Uterus (tissue), 4 donors: ENCODE data around the gene NCOR2. TPM values are rescaled to one million over a fixed set of nuclear protein-coding genes. Genes with fewer than 3 reads are reported as not detected.

Experiments used
- DNase-seq, 2 donors: peaks; one replicate each; pipeline ENCODE4 v3.0.0-alpha.2; 2019 to 2020
- H3K27ac ChIP-seq, 2 donors: fragments of 200-600 bp; sonication (generic); 1 replicate in 1 of 2; 2 replicates in 1 of 2; pipeline ENCODE4 v1.5.1; 2016 to 2018
- H3K27me3 ChIP-seq, 2 donors: fragments of 200-600 bp; sonication (generic); one replicate each; pipeline ENCODE4 v1.5.1; 2018 to 2019; ENCODE audit warnings: control low read depth in 1 of 2
- H3K36me3 ChIP-seq, 2 donors: fragments of 200-600 bp; sonication (generic); one replicate each; pipeline ENCODE4 v1.5.1; 2019; ENCODE audit warnings: control low read depth in 1 of 2
- H3K4me1 ChIP-seq, 2 donors: fragments of 200-600 bp; sonication (generic); one replicate each; pipeline ENCODE4 v1.5.1; 2018 to 2019; ENCODE audit warnings: control low read depth in 1 of 2
- H3K4me3 ChIP-seq, 2 donors: fragments of 200-600 bp; sonication (generic); 1 replicate in 1 of 2; 2 replicates in 1 of 2; pipeline ENCODE4 v1.5.1; 2018 to 2019; ENCODE audit warnings: mild to moderate bottlenecking in 1 of 2
- H3K9me3 ChIP-seq, 2 donors: fragments of 200-600 bp; sonication (generic); one replicate each; pipeline ENCODE4 v1.5.1; 2019; ENCODE audit warnings: control low read depth in 1 of 2
- POLR2A ChIP-seq, 2 donors: fragments of 450-650 bp; IDR thresholded peaks; one replicate each; pipeline ENCODE4 v1.6.1; 2016; ENCODE audit warnings: antibody characterized with exemption in 2 of 2, mild to moderate bottlenecking in 1 of 2, moderate library complexity in 1 of 2
- intact Hi-C: fragments of 100-400 bp; cut with DNase I; formaldehyde crosslinking; loops from one replicate; pipeline ENCODE4 v1.15.1; 2023; ENCODE audit warnings: low total_unique reads
- total RNA-seq, 4 donors: library from RNA; depleted of rRNA in 3 of 4; stranded (reverse); fragments of >200 nt in 3 of 4; gene quantifications; one replicate each; pipeline versions ENCODE4 v1.1.0 to v1.2.4, GENCODE V29; 2014 to 2023
- TF ChIP-seq, protein P1 (sequence below), 4 experiments: fragments of 200-600 bp in 2 of 4; fragments of 450-650 bp in 2 of 4; sonication (generic) in 2 of 4; IDR thresholded peaks; one replicate each; pipeline ENCODE4 v1.5.1; 2016 to 2019; ENCODE audit warnings: antibody characterized with exemption in 4 of 4, mild to moderate bottlenecking in 2 of 4, moderate library complexity in 1 of 4
- donor health status: DM: yes; HTN: yes; CAD: no.

NCOR2 gene
- total RNA-seq, 4 donors from 2014 or later, result 65.1 to 436 (median 102) TPM

GRCh38 chr12:124562796-124563181 is 4.6 kb downstream of the NCOR2 start:
- Histone ChIP-seq H3K4me1 (peaks cover 0 to 7% of the 10 kb centered on the region in 2 donors), H3K4me3 (no peak overlapping the region)
- intact Hi-C loops, result loop anchor here (10.0 kb wide), 1 partner anchor 202 kb away; no protein-coding TSS in a partner anchor

GRCh38 chr12:124562018-124562795 is 5.2 kb downstream of the NCOR2 start:
- Histone ChIP-seq H3K4me1 (peaks cover 0 to 6% of the 10 kb centered on the region in 2 donors), H3K36me3 (no peaks in the 10 kb centered on the region), H3K9me3 (no peaks in the 10 kb centered on the region), H3K4me3 (no peak overlapping the region), H3K27me3 (no peaks in the 10 kb centered on the region), H3K27ac (no peak overlapping the region)
- TF ChIP-seq, protein P1, sequence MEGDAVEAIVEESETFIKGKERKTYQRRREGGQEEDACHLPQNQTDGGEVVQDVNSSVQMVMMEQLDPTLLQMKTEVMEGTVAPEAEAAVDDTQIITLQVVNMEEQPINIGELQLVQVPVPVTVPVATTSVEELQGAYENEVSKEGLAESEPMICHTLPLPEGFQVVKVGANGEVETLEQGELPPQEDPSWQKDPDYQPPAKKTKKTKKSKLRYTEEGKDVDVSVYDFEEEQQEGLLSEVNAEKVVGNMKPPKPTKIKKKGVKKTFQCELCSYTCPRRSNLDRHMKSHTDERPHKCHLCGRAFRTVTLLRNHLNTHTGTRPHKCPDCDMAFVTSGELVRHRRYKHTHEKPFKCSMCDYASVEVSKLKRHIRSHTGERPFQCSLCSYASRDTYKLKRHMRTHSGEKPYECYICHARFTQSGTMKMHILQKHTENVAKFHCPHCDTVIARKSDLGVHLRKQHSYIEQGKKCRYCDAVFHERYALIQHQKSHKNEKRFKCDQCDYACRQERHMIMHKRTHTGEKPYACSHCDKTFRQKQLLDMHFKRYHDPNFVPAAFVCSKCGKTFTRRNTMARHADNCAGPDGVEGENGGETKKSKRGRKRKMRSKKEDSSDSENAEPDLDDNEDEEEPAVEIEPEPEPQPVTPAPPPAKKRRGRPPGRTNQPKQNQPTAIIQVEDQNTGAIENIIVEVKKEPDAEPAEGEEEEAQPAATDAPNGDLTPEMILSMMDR (IDR thresholded peaks at IDR 0.05), result no peak
- no peak for TF ChIP-seq POLR2A (IDR thresholded peaks at IDR 0.05)
- intact Hi-C loops, result loop anchor here (10.0 kb wide), 1 partner anchor 203 kb away; no protein-coding TSS in a partner anchor
- DNase-seq, result no peak

More at GRCh38 chr12:124562796-124563181, 4.6 kb downstream of the NCOR2 start:
- H3K27me3 ChIP-seq, result no peaks in the 10 kb centered on the region
- H3K36me3 ChIP-seq, result no peaks in the 10 kb centered on the region
- H3K9me3 ChIP-seq, result no peaks in the 10 kb centered on the region
- TF ChIP-seq, protein P1 (IDR thresholded peaks at IDR 0.05), result no peak
- TF ChIP-seq POLR2A (IDR thresholded peaks at IDR 0.05), result no peak
- DNase-seq, result no peak
- no peak overlapping the region for H3K27ac ChIP-seq

- no peaks in the 10 kb centered on the region for H3K36me3 ChIP-seq
- peaks cover 0 to 6% of the 10 kb centered on the region in 2 donors for H3K4me1 ChIP-seq
- H3K27me3 ChIP-seq, result no peaks in the 10 kb centered on the region
- H3K9me3 ChIP-seq, result no peaks in the 10 kb centered on the region
- no peak for DNase-seq
- TF ChIP-seq, protein P1 (IDR thresholded peaks at IDR 0.05), result no peak
- TF ChIP-seq POLR2A (IDR thresholded peaks at IDR 0.05), result no peak
- no peak overlapping the region for H3K4me3 ChIP-seq
- intact Hi-C loops, result loop anchor here (10.0 kb wide), 1 partner anchor 204 kb away; no protein-coding TSS in a partner anchor
- H3K27ac ChIP-seq, result peak overlapping the region in 1 of 2 donors; percentile 13
Measured at GRCh38 chr12:124561231-124561630, 6.2 kb downstream of the NCOR2 start.

- intact Hi-C loops, result loop anchor here (10.0 kb wide), 1 partner anchor 204 kb away; no protein-coding TSS in a partner anchor
- TF ChIP-seq POLR2A (IDR thresholded peaks at IDR 0.05), result no peak
- TF ChIP-seq, protein P1 (IDR thresholded peaks at IDR 0.05), result no peak
- no peak for DNase-seq
- H3K4me3 ChIP-seq, result no peak overlapping the region
- no peaks in the 10 kb centered on the region for H3K36me3 ChIP-seq
- H3K9me3 ChIP-seq, result no peaks in the 10 kb centered on the region
- H3K27me3 ChIP-seq, result no peaks in the 10 kb centered on the region
- H3K4me1 ChIP-seq, result peaks cover 0 to 9% of the 10 kb centered on the region in 2 donors
- peak overlapping the region in 1 of 2 donors; percentile 13 for H3K27ac ChIP-seq
Measured at GRCh38 chr12:124560146-124560890, 7.1 kb downstream of the NCOR2 start.
